Immature natural killer cell (primary cell): ENCODE data around the gene TNFAIP8. TPM values are rescaled to one million over a fixed set of nuclear protein-coding genes. Genes with fewer than 3 reads are reported as not detected.

Experiments used
- DNase-seq, 3 donors: peaks; one replicate each; pipeline ENCODE4 v3.0.0; 2022; ENCODE audit warnings: mixed read lengths in 1 of 3
- H3K27ac Mint-ChIP-seq, 6 donors: one replicate each; pipeline ENCODE4 v1.8.0; 2020; ENCODE audit warnings: mixed read lengths in 6 of 6, mild to moderate bottlenecking in 5 of 6, inconsistent platforms in 4 of 6, moderate library complexity in 3 of 6
- H3K27me3 Mint-ChIP-seq, 3 donors: one replicate each; pipeline ENCODE4 v1.8.0; 2020 to 2021; ENCODE audit warnings: low read depth in 3 of 3, mild to moderate bottlenecking in 3 of 3, mixed read lengths in 3 of 3, moderate library complexity in 3 of 3, inconsistent platforms in 1 of 3
- H3K36me3 Mint-ChIP-seq, 3 donors: one replicate each; pipeline ENCODE4 v1.8.0; 2020; ENCODE audit warnings: mixed read lengths in 3 of 3, inconsistent platforms in 2 of 3, mild to moderate bottlenecking in 2 of 3
- H3K4me1 Mint-ChIP-seq, 2 donors: one replicate each; pipeline ENCODE4 v1.8.0; 2020; ENCODE audit warnings: inconsistent platforms in 2 of 2, mild to moderate bottlenecking in 2 of 2, mixed read lengths in 2 of 2, moderate library complexity in 1 of 2
- H3K4me3 Mint-ChIP-seq, 5 donors: one replicate each; pipeline ENCODE4 v1.8.0; 2020; ENCODE audit warnings: mild to moderate bottlenecking in 5 of 5, mixed read lengths in 5 of 5, inconsistent platforms in 3 of 5, moderate library complexity in 3 of 5
- H3K9me3 Mint-ChIP-seq, 6 donors: one replicate each; pipeline ENCODE4 v1.8.0; 2020; ENCODE audit warnings: mild to moderate bottlenecking in 6 of 6, mixed read lengths in 6 of 6, inconsistent platforms in 4 of 6, moderate library complexity in 3 of 6
- polyA plus RNA-seq, 3 donors: library from polyadenylated mRNA; unstranded; fragments of 300-500 nt; fragmentation: Illumina TruSeq; gene quantifications; one replicate each; pipeline ENCODE4 v1.2.3, GENCODE V29; 2021

TNFAIP8 gene
- polyA plus RNA-seq, 3 donors from 2014 or later, result 99.7 to 162 (median 132) TPM

GRCh38 chr5:119358901-119359603 lies 3.2 kb downstream of the TNFAIP8 start:
- peak overlapping the region in 2 of 5 donors; percentile 19 to 21 for H3K4me3 Mint-ChIP-seq

GRCh38 chr5:119359737-119360413 lies 4.1 kb downstream of the TNFAIP8 start:
- no peaks in the 10 kb centered on the region for H3K9me3 Mint-ChIP-seq
- H3K4me1 Mint-ChIP-seq, result peaks cover 93 to 100% of the 10 kb centered on the region in 2 donors
- peak overlapping the region in 5 of 6 donors; percentile 6 to 60 (median 55) for H3K27ac Mint-ChIP-seq
- H3K36me3 Mint-ChIP-seq, result no peaks in the 10 kb centered on the region
- no peak overlapping the region for H3K4me3 Mint-ChIP-seq
- DNase-seq, result no peak
- peaks cover 0 to 4% (median 0%) of the 10 kb centered on the region in 3 donors for H3K27me3 Mint-ChIP-seq

More at GRCh38 chr5:119358901-119359603, 3.2 kb downstream of the TNFAIP8 start:
- H3K4me1 Mint-ChIP-seq, result peaks cover 97 to 100% of the 10 kb centered on the region in 2 donors
- H3K27ac Mint-ChIP-seq, result peak overlapping the region in 5 of 6 donors; percentile 9 to 70 (median 50)
- no peaks in the 10 kb centered on the region for H3K36me3 Mint-ChIP-seq
- no peaks in the 10 kb centered on the region for H3K9me3 Mint-ChIP-seq
- peaks cover 0 to 4% (median 0%) of the 10 kb centered on the region in 3 donors for H3K27me3 Mint-ChIP-seq
- DNase-seq, result no peak

- peak overlapping the region in 5 of 6 donors; percentile 1 to 74 (median 44) for H3K27ac Mint-ChIP-seq
- peaks cover 0 to 4% (median 0%) of the 10 kb centered on the region in 3 donors for H3K27me3 Mint-ChIP-seq
- H3K4me3 Mint-ChIP-seq, result peak overlapping the region in 1 of 5 donors; percentile 24
- H3K9me3 Mint-ChIP-seq, result no peaks in the 10 kb centered on the region
- no peaks in the 10 kb centered on the region for H3K36me3 Mint-ChIP-seq
- no peak for DNase-seq
- peaks cover 94 to 100% of the 10 kb centered on the region in 2 donors for H3K4me1 Mint-ChIP-seq
Measured at GRCh38 chr5:119360905-119361593, 5.2 kb downstream of the TNFAIP8 start.

- H3K4me1 Mint-ChIP-seq, result peaks cover 94 to 100% of the 10 kb centered on the region in 2 donors
- H3K36me3 Mint-ChIP-seq, result no peaks in the 10 kb centered on the region
- no peak for DNase-seq
- peak overlapping the region in 5 of 6 donors; percentile 11 to 86 (median 34) for H3K27ac Mint-ChIP-seq
- H3K27me3 Mint-ChIP-seq, result peaks cover 0 to 4% (median 0%) of the 10 kb centered on the region in 3 donors
- peak overlapping the region in 3 of 5 donors; percentile 0 to 14 (median 2) for H3K4me3 Mint-ChIP-seq
- no peaks in the 10 kb centered on the region for H3K9me3 Mint-ChIP-seq
Measured at GRCh38 chr5:119361594-119362125, 5.8 kb downstream of the TNFAIP8 start.

- Mint-ChIP-seq H3K27ac (peak overlapping the region; percentile 49 to 86 (median 74)), H3K27me3 (peaks cover 0 to 4% (median 0%) of the 10 kb centered on the region in 3 donors), H3K36me3 (no peaks in the 10 kb centered on the region), H3K9me3 (no peaks in the 10 kb centered on the region), H3K4me1 (peaks cover 94 to 100% of the 10 kb centered on the region in 2 donors), H3K4me3 (peak overlapping the region; percentile 46 to 64 (median 55))
- DNase-seq, result no peak
Measured at GRCh38 chr5:119362714-119363113, 6.9 kb downstream of the TNFAIP8 start.

- Mint-ChIP-seq H3K27ac (peak overlapping the region; percentile 49 to 86 (median 80)), H3K4me1 (peaks cover 95 to 100% of the 10 kb centered on the region in 2 donors), H3K36me3 (no peaks in the 10 kb centered on the region), H3K4me3 (peak overlapping the region; percentile 46 to 64 (median 55)), H3K27me3 (peaks cover 0 to 4% (median 2%) of the 10 kb centered on the region in 3 donors), H3K9me3 (no peaks in the 10 kb centered on the region)
- no peak for DNase-seq
Measured at GRCh38 chr5:119363271-119363670, 7.5 kb downstream of the TNFAIP8 start.

GRCh38 chr5:119363936-119364335 lies 8.1 kb downstream of the TNFAIP8 start:
- Mint-ChIP-seq H3K9me3 (no peaks in the 10 kb centered on the region), H3K27ac (peak overlapping the region; percentile 49 to 86 (median 80)), H3K4me3 (peak overlapping the region in 4 of 5 donors; percentile 53 to 64 (median 56)), H3K36me3 (no peaks in the 10 kb centered on the region), H3K4me1 (peaks cover 95 to 100% of the 10 kb centered on the region in 2 donors), H3K27me3 (peaks cover 0 to 3% (median 2%) of the 10 kb centered on the region in 3 donors)
- DNase-seq, result no peak

GRCh38 chr5:119365847-119366539 lies 10.2 kb downstream of the TNFAIP8 start:
- peaks cover 92 to 100% of the 10 kb centered on the region in 2 donors for H3K4me1 Mint-ChIP-seq
- DNase-seq, result no peak
- H3K9me3 Mint-ChIP-seq, result no peaks in the 10 kb centered on the region
- peak overlapping the region; percentile 32 to 70 (median 65) for H3K27ac Mint-ChIP-seq
- peak overlapping the region in 1 of 5 donors; percentile 25 for H3K4me3 Mint-ChIP-seq
- peaks cover 0 to 2% (median 2%) of the 10 kb centered on the region in 3 donors for H3K27me3 Mint-ChIP-seq
- H3K36me3 Mint-ChIP-seq, result no peaks in the 10 kb centered on the region

GRCh38 chr5:119366540-119366881 lies 10.7 kb downstream of the TNFAIP8 start:
- Mint-ChIP-seq H3K4me1 (peaks cover 93 to 100% of the 10 kb centered on the region in 2 donors), H3K36me3 (no peaks in the 10 kb centered on the region), H3K4me3 (peak overlapping the region in 4 of 5 donors; percentile 7 to 25 (median 18)), H3K9me3 (no peaks in the 10 kb centered on the region), H3K27ac (peak overlapping the region in 5 of 6 donors; percentile 13 to 70 (median 46)), H3K27me3 (peaks cover 0 to 2% (median 2%) of the 10 kb centered on the region in 3 donors)
- no peak for DNase-seq

- Mint-ChIP-seq H3K4me3 (peak overlapping the region; percentile 40 to 80 (median 65)), H3K27me3 (peaks cover 0 to 2% (median 2%) of the 10 kb centered on the region in 3 donors), H3K36me3 (no peaks in the 10 kb centered on the region), H3K27ac (peak overlapping the region; percentile 66 to 93 (median 86)), H3K9me3 (no peaks in the 10 kb centered on the region), H3K4me1 (peaks cover 84 to 90% of the 10 kb centered on the region in 2 donors)
- no peak for DNase-seq
Measured at GRCh38 chr5:119367502-119368237, 11.9 kb downstream of the TNFAIP8 start.

GRCh38 chr5:119368238-119368630 lies 12.4 kb downstream of the TNFAIP8 start:
- H3K4me3 Mint-ChIP-seq, result peak overlapping the region; percentile 49 to 80 (median 69)
- H3K4me1 Mint-ChIP-seq, result peaks cover 82 to 90% of the 10 kb centered on the region in 2 donors
- H3K27ac Mint-ChIP-seq, result peak overlapping the region; percentile 66 to 93 (median 86)
- peaks cover 0 to 4% (median 3%) of the 10 kb centered on the region in 3 donors for H3K36me3 Mint-ChIP-seq
- DNase-seq, result peak in 2 of 3 donors; percentile 23 to 26
- H3K27me3 Mint-ChIP-seq, result peaks cover 0 to 2% (median 2%) of the 10 kb centered on the region in 3 donors
- H3K9me3 Mint-ChIP-seq, result no peaks in the 10 kb centered on the region

GRCh38 chr5:119370486-119370885 lies 14.7 kb downstream of the TNFAIP8 start:
- no peak overlapping the region for H3K27ac Mint-ChIP-seq
- no peaks in the 10 kb centered on the region for H3K9me3 Mint-ChIP-seq
- H3K36me3 Mint-ChIP-seq, result peaks cover 0 to 5% (median 3%) of the 10 kb centered on the region in 3 donors
- peaks cover 0 to 2% (median 0%) of the 10 kb centered on the region in 3 donors for H3K27me3 Mint-ChIP-seq
- no peak overlapping the region for H3K4me3 Mint-ChIP-seq
- no peak for DNase-seq
- H3K4me1 Mint-ChIP-seq, result peaks cover 69 to 86% of the 10 kb centered on the region in 2 donors
